Measurements from ENCODE around the gene LSP1.

The LSP1 gene

DNA sequence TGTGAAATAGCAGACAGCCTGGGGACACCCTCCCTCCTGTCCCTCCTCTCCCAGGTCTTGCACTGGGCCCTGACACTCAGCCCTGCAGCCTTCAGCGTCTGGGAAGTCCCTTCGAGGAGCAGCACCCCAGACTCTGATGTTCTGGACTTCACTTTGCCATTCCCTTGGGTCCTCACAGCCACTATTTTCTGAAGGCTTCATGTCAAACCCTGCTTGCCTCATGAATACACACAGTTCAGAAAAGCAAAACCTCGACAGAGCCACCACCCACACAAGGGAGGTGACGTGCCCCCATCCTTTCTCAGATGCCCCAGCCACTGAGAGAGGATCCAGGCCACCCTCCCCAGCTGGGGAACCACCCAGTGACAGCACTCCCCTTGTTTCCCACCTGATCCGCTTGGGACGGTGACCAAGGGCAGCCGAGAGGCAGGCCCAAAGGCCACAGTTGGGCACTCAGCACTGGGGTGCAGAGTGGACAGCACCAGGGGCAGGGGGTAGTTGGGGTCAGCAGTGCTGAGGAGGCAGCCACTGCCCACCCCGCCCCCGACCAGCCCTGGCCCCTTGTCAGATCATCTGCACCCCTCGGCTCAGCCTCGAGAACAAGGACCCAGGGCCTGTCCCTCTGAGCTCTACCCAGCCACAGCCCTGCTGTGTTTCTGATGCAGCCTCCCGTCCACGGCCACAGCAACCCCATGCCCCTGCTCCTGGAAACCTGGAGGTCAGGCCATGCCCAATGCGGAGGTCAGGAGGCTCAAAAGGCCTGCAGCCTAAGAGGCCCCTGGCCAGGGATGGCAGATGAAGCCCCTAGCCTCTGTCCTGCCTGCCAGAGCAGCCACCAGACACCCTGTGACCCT, 63.5 kb downstream of the LSP1 start:
- no peak overlapping the region for H3K9ac ChIP-seq (ENCODE audit: low read depth, low read length)
- H3K4me1 ChIP-seq (ENCODE audit: control insufficient read depth, insufficient read depth, low read length) = peaks cover 22% of the 10 kb centered on the region
- no peak overlapping the region for H3K4me2 ChIP-seq (ENCODE audit: low read length)
- no peak overlapping the region for H3K4me3 ChIP-seq (ENCODE audit: low read length)
- H3K27me3 ChIP-seq (ENCODE audit: control insufficient read depth, insufficient read depth, low read length) = peaks cover 8% of the 10 kb centered on the region
- H3K36me3 ChIP-seq (ENCODE audit: insufficient read depth, low read length) = no peaks in the 10 kb centered on the region
- H3K9me3 ChIP-seq (replicated peaks; ENCODE audit: low read length) = no peaks in the 10 kb centered on the region

DNA sequence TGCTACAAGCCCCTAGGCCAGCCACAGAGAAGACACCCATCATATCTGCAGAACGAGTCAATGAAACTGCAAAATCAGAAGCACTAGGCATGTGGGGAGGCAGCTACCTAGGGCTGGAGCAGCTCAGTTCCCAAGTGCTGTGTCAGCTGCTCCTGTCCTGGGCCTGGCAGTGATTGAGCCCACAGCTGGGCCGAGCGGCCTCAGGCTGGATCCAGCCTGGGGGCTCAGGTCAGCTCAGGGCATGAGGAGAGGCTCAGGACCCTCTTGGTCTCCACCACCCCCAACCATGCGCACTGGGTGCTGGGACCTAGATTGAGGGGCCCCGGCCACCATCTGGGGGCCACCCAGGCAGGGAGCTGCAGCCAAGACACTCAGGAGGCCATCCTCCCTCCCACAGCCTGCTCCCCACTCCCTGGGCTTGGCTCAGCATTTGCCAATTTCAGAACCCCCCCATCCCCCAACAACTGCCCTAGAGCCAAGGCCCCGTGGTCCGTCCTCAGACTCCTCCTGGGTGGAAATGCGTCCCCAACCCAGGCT, 64.2 kb downstream of the LSP1 start:
- H3K4me3 ChIP-seq (ENCODE audit: low read length) = no peak overlapping the region
- H3K36me3 ChIP-seq (ENCODE audit: insufficient read depth, low read length) = no peaks in the 10 kb centered on the region
- H3K4me1 ChIP-seq (ENCODE audit: control insufficient read depth, insufficient read depth, low read length) = peaks cover 28% of the 10 kb centered on the region
- H3K9me3 ChIP-seq (replicated peaks; ENCODE audit: low read length) = no peaks in the 10 kb centered on the region
- H3K9ac ChIP-seq (ENCODE audit: low read depth, low read length) = no peak overlapping the region
- H3K27me3 ChIP-seq (ENCODE audit: control insufficient read depth, insufficient read depth, low read length) = peaks cover 8% of the 10 kb centered on the region
- no peak overlapping the region for H3K4me2 ChIP-seq (ENCODE audit: low read length)

DNA sequence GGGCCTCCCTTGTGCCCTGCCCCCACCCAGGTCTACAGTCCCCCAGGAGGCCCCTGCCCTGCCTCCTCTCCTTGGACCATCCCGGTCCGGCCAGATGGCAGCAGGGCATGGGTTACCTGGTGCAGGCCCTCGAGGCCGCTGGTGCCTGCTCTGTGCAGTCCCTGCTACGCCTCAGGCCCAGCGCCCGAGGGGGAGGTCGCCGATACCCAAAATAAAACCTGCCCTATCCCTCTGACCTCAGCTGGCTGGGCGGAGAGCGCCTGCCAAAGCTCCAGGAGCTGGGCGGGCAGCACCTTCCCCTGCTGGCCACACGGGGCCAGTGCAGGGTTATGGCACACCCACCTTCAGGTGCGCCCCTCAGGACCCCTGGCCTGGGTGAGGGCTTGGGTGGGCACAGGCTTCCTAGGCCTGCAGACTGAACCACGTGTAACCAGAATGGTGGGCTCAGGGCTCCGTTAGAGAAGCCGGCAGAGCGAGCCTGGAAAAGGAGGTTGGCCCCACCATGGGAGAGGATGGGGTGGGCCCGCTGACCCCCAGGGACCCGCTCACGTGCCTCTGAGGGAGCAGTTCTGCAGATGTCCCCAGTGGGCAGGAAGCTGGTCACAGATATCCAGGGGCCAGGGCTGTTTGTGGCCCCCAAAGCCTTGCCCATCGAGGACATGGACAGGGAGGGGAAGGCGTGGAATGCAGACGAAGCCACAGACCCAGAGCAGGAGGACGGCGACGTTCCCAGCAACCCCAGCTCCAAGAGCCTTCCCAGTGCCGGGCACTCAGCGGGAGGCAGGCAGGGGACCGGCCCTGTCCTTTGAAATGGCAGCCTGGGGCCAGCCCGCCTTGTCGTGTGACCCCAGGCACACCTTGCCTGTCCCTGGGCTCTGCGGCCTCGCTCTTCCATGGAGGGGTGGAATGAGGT, 64.9 kb downstream of the LSP1 start:
- Histone ChIP-seq H3K4me1 (ENCODE audit: control insufficient read depth, insufficient read depth, low read length) (peaks cover 28% of the 10 kb centered on the region), H3K4me3 (ENCODE audit: low read length) (no peak overlapping the region), H3K4me2 (ENCODE audit: low read length) (no peak overlapping the region), H3K36me3 (ENCODE audit: insufficient read depth, low read length) (no peaks in the 10 kb centered on the region), H3K9me3 (replicated peaks; ENCODE audit: low read length) (no peaks in the 10 kb centered on the region), H3K9ac (ENCODE audit: low read depth, low read length) (no peak overlapping the region), H3K27me3 (ENCODE audit: control insufficient read depth, insufficient read depth, low read length) (peaks cover 8% of the 10 kb centered on the region)

DNA sequence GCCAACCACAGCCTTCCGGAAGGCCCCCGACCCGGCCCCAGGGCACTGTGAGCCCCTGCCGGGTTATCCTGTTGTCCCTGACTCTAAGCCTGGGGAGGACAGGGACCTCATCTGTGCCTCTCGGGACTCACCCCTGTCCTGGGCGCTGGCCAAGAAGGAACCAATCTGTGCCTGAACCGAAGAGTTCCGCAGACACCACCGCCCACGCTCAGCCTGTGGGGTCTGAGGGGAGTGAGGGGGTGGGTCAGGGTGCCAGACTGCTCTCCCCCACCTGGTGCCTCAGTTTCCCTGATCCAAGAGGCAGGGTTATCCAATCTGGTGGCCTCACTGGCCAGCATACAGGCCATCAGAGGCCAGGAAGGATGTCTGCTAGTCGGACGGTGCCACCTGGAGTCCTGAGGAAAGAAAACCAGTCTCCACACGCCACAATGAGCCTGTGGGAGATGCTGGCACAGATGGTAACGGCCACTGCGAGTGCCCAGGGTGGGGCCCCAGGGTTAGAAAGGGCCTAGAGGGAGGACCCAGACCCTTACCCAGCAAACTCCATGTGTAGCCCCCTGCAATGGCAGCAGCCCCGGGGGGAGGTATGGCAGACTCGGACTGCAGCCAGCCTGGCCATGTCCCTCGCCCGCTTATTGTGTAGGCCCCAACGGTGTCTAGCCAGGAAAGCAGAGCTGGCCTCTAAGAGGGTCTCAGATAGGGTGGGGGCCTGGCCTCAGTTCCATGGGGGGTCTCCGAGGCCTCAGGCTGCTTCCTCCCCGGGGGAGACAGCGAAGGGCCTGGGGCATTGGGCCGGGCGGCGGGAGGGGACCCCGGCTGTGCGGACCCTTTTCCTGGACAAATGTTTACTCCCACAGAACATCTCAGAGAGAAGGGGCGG, 65.8 kb downstream of the LSP1 start:
- Histone ChIP-seq H3K9ac (ENCODE audit: low read depth, low read length) (no peak overlapping the region), H3K4me1 (ENCODE audit: control insufficient read depth, insufficient read depth, low read length) (peaks cover 28% of the 10 kb centered on the region)

DNA sequence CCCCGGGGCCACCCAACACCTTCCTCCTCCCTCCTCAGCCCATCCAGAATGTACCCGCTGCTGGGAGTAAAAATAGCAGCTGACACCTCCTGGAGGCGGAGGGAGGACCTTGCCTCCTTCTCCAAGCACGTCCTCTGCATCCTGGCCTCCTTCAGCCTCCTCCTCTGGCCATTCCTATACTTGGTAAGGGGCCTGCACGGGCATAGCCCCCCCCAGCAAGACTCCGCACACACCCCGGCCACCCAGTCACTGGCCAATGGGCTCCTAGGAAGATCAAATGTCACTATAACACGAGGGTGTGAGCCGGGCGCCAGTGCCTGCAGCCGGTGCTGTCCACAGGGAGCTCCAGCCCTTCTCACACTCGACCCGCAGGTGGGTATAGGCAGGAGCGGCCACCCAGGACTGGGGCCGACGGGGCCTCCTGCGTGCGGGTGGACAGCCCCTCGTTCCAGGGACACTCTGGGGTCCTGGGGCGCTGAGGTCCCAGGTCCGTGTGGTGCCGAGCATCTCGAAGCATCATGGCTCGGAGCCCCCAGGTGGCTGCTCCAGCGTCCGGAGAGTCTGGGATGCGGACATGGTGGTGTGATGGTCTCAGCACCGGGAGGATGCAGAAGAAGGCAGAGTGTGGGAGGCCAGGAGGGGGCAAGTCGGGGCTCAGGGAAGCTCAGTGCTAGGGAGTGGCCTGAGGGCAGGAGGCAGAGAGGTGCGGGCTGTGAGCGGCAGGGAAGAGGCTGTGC, 66.7 kb downstream of the LSP1 start, which contains the start of gene TNNT3:
TSS of gene TNNT3 (plus strand) at position 313 of the 737 bp plus-strand sequence. CDS start 3,172 bp downstream, outside the sequence.
- peaks cover 28% of the 10 kb centered on the region for H3K4me1 ChIP-seq (ENCODE audit: control insufficient read depth, insufficient read depth, low read length)
- no peak within 1 kb of the TSS for H3K9ac ChIP-seq (ENCODE audit: low read depth, low read length)

More for the DNA sequence above, 65.8 kb downstream of the LSP1 start:
- Histone ChIP-seq H3K4me2 (ENCODE audit: low read length) (no peak overlapping the region), H3K9me3 (replicated peaks; ENCODE audit: low read length) (no peaks in the 10 kb centered on the region), H3K4me3 (ENCODE audit: low read length) (no peak overlapping the region), H3K27me3 (ENCODE audit: control insufficient read depth, insufficient read depth, low read length) (peaks cover 4% of the 10 kb centered on the region), H3K36me3 (ENCODE audit: insufficient read depth, low read length) (no peaks in the 10 kb centered on the region)

DNA sequence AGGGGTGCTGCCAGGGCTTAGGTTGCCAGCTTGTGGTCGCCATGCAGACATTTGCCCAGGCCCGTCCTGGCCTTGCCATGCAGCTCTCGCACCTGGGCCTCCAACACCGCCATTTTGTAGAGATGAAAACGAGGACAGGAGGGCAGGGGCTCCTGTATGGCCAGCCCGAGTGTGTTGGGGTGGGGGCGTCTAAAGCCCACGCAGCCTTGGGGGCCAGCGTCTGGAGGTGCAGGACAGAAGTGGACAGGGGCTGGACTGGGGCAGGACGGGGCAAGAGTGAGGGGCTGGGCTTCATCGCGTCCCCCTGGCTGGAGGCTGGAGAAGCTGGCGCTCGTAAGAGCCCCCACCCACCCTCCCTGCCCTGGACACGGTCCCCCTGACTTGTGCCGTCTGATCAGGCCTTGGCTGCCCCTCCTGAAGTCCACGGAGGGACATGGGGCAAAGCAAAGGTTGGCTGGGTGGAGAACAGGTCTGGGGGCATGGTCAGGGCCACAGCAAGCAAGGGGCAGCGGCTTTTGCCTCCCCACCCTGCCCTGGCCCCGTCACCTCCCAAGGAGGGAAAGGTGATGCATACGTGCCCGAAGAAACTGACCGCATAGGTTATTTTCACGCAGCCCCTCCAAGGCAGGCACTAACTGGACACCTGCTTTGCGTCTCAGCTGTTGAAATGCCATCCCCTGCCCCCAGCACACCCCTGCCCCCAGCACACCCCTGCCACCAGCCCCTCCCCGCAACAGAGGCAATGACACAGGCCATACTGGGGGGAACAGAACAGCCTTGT, 67.4 kb downstream of the LSP1 start:
- no peaks in the 10 kb centered on the region for H3K9me3 ChIP-seq (replicated peaks; ENCODE audit: low read length)
- no peak overlapping the region for H3K4me2 ChIP-seq (ENCODE audit: low read length)
- H3K4me1 ChIP-seq (ENCODE audit: control insufficient read depth, insufficient read depth, low read length) = peaks cover 28% of the 10 kb centered on the region
- H3K27me3 ChIP-seq (ENCODE audit: control insufficient read depth, insufficient read depth, low read length) = no peaks in the 10 kb centered on the region
- no peak overlapping the region for H3K9ac ChIP-seq (ENCODE audit: low read depth, low read length)
- no peak overlapping the region for H3K4me3 ChIP-seq (ENCODE audit: low read length)
- H3K36me3 ChIP-seq (ENCODE audit: insufficient read depth, low read length) = no peaks in the 10 kb centered on the region

More for the DNA sequence above, 66.7 kb downstream of the LSP1 start, which contains the start of gene TNNT3:
- Histone ChIP-seq H3K27me3 (ENCODE audit: control insufficient read depth, insufficient read depth, low read length) (no peaks in the 10 kb centered on the region), H3K4me3 (ENCODE audit: low read length) (no peak within 1 kb of the TSS), H3K4me2 (ENCODE audit: low read length) (no peak within 1 kb of the TSS), H3K9me3 (replicated peaks; ENCODE audit: low read length) (no peaks in the 10 kb centered on the region), H3K36me3 (ENCODE audit: insufficient read depth, low read length) (no peaks in the 10 kb centered on the region)

DNA sequence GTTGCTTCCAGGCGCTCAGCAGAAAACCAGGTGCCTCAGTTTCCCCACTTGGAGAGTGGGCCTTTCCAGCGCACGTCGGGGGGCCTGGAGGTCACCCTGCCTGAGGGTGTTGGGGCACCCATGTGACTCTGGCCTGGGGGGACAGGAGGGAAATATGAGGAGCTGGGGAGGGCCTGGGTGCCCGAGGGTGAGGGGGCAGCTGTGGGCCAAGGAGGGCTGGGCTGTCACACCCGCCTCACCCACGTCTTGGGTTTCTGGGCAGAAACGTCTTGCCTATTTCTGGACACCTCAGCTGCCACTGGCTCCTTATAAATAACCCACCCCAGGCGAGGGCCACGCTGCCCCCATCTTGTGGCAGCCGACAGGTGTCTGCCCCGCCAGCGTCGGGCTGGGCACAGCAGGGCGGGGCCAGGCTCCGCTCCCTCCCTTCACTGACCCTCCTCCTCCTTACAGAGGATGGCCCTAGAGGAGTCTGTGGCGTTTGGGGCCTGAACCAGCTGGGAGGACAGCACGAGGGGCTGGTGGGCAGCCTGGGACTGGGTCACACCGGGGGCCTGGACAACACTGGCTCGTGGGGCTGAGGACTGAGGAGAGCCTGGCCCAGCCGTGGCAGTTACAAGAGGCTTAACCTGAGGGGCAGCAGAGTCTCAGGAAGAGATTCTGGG, 68.2 kb downstream of the LSP1 start:
- Histone ChIP-seq H3K27me3 (ENCODE audit: control insufficient read depth, insufficient read depth, low read length) (no peaks in the 10 kb centered on the region), H3K9me3 (replicated peaks; ENCODE audit: low read length) (no peaks in the 10 kb centered on the region), H3K4me3 (ENCODE audit: low read length) (no peak overlapping the region), H3K4me2 (ENCODE audit: low read length) (no peak overlapping the region), H3K9ac (ENCODE audit: low read depth, low read length) (no peak overlapping the region), H3K4me1 (ENCODE audit: control insufficient read depth, insufficient read depth, low read length) (peaks cover 26% of the 10 kb centered on the region), H3K36me3 (ENCODE audit: insufficient read depth, low read length) (no peaks in the 10 kb centered on the region)

DNA sequence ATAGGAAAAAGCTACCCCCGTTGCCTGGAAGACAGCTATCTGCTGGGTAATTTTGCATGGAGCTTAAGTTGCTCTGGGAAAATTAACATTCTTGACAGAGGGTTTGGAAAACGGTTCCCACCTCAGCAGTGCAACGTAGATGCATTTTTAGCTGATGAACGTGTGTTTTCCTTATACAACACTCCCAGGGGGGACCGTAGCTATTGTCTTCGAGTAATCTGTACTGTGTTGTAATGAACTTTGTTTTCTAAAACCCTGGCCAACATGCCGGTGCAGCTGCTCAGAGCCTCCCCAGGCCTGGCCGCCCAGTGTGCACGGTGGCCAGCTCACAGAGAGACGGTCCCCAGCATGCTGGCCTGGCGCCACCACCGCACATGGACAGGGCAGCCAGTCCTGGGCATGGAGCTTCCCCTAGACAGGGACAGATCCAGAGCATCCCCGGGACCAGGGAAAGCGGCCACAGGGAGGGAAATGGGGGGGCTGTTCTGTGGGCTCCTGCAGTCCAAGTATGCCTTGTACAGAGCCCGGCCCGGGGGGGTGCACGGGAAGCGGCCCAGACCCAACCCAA, 68.8 kb downstream of the LSP1 start:
- Histone ChIP-seq H3K4me2 (ENCODE audit: low read length) (no peak overlapping the region), H3K9me3 (replicated peaks; ENCODE audit: low read length) (no peaks in the 10 kb centered on the region), H3K4me3 (ENCODE audit: low read length) (no peak overlapping the region), H3K9ac (ENCODE audit: low read depth, low read length) (no peak overlapping the region), H3K4me1 (ENCODE audit: control insufficient read depth, insufficient read depth, low read length) (peaks cover 22% of the 10 kb centered on the region), H3K36me3 (ENCODE audit: insufficient read depth, low read length) (no peaks in the 10 kb centered on the region), H3K27me3 (ENCODE audit: control insufficient read depth, insufficient read depth, low read length) (no peaks in the 10 kb centered on the region)

DNA sequence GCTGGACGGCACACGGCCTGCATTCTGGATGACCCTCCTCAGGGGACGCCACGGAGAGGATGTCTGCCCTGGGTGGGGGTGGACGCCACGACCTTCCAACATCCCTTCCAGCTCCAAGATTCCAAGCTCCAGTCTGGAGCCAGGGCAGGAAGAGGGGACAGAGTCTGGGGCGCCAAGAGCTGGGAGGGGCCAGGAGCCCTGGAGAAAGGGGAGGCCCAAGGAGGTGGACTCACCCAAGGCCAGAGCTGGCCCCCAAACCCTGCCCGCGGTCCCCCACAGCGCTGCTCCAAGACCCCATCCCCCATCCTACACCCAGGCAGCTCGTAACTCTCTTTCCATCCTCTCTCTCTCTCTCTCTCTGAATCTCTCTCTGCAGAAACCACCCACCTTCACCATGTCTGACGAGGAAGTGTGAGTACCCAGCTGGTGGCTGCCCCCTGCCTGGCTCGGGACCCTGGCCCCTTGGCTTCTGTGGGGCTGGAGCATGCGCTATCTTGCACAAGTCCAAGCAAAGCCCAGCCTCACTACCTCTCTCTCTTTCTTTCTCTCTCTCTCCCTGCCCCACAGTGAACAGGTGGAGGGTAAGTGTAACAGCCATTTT, 69.7 kb downstream of the LSP1 start:
- no peak overlapping the region for H3K4me3 ChIP-seq (ENCODE audit: low read length)
- no peaks in the 10 kb centered on the region for H3K36me3 ChIP-seq (ENCODE audit: insufficient read depth, low read length)
- H3K9ac ChIP-seq (ENCODE audit: low read depth, low read length) = no peak overlapping the region
- H3K4me2 ChIP-seq (ENCODE audit: low read length) = no peak overlapping the region
- H3K4me1 ChIP-seq (ENCODE audit: control insufficient read depth, insufficient read depth, low read length) = peaks cover 16% of the 10 kb centered on the region
- H3K9me3 ChIP-seq (replicated peaks; ENCODE audit: low read length) = no peaks in the 10 kb centered on the region
- H3K27me3 ChIP-seq (ENCODE audit: control insufficient read depth, insufficient read depth, low read length) = no peaks in the 10 kb centered on the region
